NCI-H226 (cell line): ENCODE measurements around the gene RCN2.

Source experiments
- DNase-seq: peaks from one replicate; pipeline ENCODE4 v3.0.0-alpha.2; 2015

RCN2 gene

GRCh38 chr15:76994971-76995945, 63.7 kb downstream of the RCN2 start, which contains the start of gene PSTPIP1:
TSS of gene PSTPIP1 (plus strand) at chr15:76995126. CDS start at chr15:76995574, 448 bp downstream.
- peak; percentile 60 for DNase-seq

- no peak for DNase-seq
Measured at GRCh38 chr15:76996076-76996525, 64.6 kb downstream of the RCN2 start.

GRCh38 chr15:76996526-76997401, 65.2 kb downstream of the RCN2 start:
- DNase-seq, result peak; percentile 46

GRCh38 chr15:76998663-76999285, 67.2 kb downstream of the RCN2 start:
- DNase-seq, result no peak

GRCh38 chr15:76999996-77000395, 68.4 kb downstream of the RCN2 start:
- DNase-seq, result no peak

- DNase-seq, result no peak
Measured at GRCh38 chr15:77001351-77001750, 69.8 kb downstream of the RCN2 start.

- no peak for DNase-seq
Measured at GRCh38 chr15:77001966-77002365, 70.4 kb downstream of the RCN2 start.

GRCh38 chr15:77002436-77002835, 70.9 kb downstream of the RCN2 start:
- no peak for DNase-seq

- DNase-seq, result no peak
Measured at GRCh38 chr15:77002954-77003912, 71.7 kb downstream of the RCN2 start.
